Inflammatory macrophage treated with lipopolysaccharide for 1 hour (primary cell): ENCODE measurements around the gene ZNF853.

ENCODE experiments used
- DNase-seq, 2 donors: peaks; one replicate each; pipeline ENCODE4 v3.0.0-alpha.2; 2020 to 2022

The ZNF853 gene

DNA sequence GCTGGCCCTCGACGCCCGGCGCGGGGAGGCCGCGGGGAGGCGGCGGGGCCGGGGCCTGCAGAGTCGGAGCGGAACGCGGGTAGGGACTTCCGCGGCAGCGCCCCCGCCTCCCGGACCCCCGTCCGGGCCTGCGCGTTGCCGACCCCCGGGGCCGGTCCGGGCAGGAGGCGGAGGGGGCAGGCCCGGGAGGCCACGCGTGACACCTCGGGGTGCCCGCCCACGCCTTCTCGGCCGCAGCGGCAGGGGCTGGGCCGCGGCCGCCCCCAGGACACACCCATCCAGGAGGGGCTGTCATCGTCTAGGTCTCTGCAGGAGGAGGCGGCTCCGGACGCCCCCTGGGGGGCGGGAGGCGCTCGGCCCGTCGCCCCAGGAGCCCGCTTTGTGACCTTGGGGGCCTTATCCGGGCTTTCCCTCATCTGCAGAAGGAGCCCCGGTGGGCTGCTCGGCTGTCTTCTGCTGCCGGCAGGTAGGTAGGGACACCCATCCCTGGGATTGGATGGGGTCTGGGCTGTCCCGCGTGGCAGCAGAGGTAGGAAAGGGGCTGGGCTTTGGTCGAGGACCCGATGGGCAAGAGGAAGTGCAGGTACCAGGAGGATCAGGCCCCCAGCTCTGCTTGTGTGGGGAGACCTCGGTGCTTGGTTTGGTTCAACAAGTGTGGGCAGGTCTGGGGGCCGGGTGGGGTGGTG, 22.3 kb downstream of the ZNF853 start:
- DNase-seq: peak; percentile 41 to 75

DNA sequence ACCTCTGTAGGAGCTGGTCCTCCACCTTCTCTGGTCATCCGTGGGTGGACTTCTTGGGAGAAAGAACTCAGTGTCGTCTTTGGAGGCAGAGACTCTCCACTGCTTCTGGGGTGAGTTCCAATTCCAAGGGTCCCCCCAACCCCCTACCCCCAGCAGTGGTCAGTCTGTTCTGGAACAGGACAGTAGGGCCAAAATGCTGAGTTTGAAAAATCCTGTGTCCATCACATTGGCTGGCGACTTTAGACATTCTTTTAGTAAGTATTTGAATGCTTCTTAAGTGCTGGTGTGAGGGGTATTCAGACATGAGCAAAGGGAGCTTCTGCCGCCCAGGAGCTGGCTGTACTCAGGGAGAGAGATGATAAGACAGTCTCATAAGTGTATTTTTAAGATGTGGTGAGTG, 23.6 kb downstream of the ZNF853 start:
- no peak for DNase-seq

DNA sequence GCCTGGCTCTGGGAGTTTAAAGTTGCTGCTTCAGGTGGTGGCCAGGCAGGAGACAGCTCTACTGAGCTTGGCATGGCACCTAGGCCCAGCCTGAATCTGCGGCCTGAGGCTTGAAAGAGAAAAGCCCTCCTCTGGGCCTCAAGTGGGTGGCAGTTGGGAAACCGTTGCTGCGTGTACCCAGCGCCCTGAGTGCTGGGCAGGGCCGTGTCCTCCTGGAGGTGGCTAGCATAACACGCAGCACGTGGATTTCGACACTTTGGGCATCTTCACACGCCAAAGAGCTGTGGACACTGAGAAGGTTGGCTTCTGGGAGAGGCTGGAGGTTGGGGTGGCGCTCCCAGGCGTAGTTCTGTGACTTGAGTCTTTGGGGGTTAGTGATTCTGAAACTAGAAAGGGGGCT, 24.2 kb downstream of the ZNF853 start:
- no peak for DNase-seq

DNA sequence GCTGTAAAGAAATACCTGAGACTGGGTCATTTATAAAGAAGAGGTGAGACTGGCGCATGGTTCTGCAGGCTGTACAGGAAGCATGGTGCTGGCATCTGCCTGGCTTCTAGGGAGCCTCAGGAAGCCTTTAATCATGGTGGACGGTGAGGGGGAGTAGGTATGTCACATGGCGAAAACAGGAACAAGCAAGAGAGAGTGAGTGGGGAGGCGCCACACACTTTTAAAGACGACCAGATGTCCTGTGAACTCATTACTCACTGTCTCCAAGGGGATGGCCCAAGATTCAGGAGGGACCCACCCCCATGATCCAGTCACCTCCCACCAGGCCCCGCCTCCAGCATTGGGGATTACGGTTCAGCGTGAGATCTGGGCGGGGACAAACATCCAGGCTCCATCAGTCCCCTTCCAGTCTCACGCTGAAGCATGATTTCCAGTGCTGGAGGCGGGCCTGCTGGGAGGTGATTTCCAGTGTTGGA, 24.9 kb downstream of the ZNF853 start:
- peak; percentile 65 to 84 for DNase-seq

DNA sequence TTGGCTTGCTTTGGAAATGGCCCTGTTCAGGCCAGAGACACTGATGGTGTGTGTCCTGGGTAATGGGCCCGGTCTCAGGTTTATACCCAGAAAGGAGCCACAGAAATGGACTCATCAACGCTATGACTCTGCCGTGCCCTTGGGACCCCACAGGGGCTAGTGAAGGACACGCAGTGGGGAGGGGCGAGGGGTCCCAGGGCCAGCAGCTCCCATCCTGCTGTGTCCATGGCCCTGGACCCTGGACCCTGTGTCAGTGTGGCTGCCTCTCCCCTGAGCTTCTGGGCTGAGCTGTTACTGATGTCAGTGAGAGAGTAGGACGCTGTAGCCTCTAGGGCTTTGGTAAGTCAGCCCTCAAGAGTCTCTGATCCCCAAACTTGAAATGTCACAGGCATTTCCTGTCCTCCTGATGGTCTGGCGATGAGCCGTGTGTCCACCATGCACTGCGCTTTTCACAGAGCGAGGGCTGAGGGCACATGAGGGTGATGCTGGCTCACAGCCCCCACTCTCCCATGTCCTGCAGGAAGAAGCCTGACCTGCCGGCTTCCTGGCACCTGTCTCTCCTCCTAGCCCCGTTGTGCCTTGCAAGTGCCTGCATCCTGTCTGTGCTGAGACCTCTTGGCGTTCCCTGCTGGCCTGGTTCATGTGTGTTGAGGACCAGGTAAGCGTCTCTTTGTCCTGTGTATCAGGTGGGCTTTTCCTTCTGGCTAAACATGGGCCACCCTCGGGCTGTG, 26.1 kb downstream of the ZNF853 start:
- DNase-seq: no peak

DNA sequence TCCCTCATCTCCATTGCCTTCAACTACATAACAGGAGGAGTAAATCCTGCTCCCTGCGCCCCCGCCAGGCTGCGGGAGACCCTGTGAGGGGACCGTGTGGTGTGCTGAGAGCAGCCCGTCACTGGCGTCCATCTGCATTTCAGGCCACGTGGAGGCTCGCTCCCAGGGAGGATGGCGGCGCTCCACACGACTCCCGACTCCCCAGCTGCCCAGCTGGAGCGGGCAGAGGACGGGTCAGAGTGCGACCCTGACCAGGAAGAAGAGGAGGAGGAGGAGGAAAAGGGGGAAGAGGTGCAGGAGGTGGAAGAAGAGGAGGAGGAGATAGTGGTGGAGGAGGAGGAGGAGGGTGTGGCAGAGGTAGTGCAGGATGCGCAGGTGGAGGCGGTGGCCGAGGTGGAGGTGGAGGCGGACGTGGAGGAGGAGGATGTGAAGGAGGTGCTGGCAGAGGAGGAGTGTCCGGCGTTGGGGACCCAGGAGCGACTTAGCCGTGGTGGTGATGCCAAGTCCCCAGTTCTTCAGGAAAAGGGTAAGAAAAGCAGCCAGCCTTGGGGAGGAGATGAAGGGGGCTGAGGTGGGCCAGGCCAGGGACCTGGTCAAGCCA, 26.9 kb downstream of the ZNF853 start:
- no peak for DNase-seq

DNA sequence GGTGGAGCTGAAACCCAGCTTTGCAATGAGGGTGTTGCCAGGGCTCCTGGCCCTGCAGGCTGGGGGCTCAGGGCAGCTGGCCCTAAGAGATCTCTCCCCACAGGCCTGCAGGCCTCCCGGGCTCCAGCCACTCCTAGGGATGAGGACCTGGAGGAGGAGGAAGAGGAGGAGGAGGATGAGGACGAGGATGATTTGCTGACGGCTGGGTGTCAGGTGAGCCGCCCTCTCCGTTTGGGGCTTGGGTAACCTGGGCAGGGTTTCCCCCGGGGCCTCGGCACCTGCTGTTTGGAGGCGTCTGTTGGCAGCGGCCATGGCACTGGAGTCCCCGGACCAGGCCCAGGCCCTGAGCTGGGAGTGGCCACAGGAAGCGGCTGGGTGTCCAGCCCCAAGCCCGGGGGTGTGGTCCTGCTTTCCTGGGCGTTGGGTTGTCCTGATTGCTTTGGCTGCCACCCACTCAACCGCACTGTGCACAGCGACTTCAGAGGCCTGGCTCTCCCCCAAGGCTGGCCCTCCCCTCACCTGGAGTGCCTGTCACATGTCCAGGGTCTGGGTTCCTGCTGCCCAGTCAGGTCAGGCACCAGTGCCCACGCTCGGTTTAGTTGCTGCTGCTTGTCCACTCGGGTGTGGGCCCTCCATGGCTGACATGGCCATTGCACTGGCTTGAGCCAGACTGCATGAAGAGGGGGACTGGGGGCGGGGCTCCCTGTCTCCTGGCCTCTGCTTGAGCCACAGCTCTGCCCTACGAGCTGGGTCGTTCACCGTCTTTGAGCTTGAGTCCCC, 27.6 kb downstream of the ZNF853 start:
- no peak for DNase-seq

DNA sequence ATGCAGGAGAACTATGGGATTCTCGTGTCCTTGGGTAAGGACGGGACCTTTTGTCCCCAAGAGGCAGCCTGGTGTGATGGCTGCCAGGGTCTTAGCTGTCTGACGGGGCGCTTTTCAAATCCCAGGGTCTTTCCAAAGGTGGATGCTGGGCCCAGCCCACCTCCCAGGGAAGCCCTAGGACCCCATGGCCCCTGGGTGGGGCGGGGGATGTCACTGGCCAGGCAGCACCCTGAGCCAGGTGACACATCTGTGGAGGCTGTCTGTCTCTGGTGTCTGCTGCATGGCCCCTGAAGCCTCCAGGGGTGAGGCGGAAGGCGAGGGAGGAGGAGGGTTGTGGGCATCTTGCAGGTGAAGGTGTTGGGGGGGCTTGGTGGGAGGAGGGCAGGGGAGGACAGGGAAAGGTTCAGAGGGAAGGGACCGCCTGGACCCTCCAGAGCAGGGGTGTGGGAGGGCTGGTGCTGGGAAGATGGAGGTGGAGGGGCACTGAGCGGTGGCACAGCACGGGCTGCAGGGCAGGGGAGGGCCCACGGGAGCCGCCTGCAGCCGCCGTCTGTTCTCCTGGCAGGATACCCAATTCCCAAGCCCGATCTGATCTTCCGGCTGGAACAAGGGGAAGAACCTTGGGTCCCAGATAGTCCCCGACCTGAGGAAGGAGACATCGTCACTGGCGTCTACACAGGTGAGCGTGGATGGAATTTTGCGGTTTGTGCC, 28.7 kb downstream of the ZNF853 start:
- no peak for DNase-seq

DNA sequence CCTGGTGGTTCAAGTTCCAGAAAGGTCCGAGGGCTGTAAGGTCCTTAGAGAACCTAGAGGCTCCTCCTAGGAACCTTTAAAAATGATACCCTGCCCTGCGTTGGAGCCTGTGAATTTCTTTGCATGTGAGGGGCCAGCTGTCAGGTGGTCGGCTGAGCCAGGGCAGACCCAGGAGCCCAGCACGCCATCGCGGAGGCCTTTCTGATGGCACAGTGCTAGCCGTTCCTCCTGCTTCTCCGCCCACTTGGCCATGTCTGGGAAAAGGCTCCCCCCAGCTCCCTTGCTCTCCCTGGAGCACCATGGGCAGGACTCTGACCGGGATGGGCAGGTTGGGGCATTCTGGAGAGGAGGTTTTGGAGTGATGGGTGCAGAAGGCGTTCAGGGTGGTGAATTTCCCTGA, 29.3 kb downstream of the ZNF853 start:
- DNase-seq: no peak

DNA sequence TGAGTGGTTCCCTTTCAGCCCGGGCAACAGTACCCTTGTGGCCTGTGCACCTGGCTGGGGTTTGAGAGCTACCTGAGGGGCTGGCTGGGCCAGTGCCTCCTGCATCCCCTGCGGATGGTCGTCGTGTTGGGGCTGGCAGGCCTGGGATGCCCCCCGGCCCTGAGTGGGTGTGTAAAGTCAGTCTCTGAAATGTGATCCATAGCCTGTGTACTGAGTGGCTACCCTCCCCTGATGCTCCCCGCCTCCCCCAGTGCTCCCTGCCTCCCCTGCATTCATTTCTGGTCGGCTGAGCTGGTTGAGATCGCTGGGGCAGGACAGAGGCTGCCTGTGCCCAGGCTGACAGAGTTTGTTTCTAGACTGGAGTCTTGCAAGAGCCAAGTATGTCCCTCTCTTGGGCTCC, 31.1 kb downstream of the ZNF853 start:
- no peak for DNase-seq

DNA sequence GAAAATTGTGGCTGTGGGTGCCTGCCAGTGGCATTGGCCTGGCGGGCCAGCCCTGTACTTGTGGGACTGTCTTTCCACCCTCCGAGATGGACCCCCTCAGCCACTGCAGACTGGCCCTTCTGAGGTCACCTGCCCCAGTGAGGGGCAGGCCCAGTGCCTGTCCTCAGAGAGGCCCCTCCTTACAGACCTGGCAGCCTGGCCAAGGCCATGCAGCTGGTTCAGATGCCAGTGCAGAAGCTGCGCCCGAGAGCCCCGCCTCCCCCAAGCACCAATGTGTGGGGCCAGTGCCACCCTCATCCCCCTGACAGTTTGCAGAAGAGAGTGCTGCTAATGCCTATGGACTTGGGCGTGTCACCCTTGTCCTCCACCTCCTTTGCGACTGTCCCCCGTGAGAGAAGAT, 31.7 kb downstream of the ZNF853 start:
- no peak for DNase-seq

DNA sequence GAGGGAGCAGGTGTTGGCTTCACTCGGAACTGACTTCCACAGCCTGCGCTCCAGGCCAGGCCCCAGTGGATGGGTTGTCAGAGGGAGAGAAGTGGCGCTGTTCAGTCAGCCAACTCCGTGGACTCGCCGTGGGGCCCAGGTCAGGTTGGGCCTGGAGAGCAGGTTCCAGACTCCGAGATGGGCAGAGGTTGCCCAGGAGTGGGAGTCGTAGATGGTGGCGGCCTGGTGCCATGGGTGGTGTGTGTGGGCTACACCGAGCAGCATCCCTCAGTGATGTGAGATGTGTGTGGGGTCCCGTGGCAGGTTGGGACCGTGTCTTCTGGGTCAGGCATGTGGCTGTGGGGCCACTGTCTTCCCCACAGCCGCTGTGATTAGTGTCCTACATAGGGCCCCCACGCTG, 32.1 kb downstream of the ZNF853 start:
- no peak for DNase-seq

DNA sequence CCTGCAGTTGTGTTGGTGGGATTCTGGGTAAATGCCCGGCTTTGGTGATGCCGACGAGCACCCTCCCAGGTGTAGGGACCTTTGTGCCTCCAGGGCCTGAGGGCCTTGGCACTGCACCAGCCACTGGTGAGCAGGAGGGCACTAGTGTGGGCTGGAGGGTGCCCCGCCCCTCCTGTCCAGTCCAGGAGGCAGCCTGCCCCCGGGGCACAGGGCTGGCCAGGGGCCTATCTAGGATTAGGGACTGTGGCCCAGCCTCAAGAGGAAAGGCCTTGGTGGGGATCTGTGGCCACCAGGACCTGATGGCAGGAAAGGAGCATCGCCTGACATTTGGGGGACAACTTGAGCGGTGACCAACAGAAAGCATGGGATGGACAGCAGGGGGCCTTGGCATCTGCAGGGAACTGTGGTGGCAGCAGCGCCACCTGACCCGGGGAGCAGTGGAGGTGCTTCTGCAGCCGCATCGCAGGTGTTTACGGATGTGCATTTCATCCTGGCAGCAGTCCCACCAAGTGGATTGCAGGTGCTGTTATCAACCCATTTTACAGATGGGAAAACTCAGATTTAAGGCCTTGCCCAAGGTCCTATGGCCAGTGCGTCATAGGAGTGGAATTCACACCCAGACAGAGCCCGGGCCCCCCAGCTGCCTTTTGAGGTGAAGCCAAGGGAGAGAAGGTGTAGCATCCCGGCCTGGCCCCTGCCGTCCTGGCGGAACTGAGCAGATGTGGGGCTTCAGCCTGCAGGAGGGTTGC, 32.8 kb downstream of the ZNF853 start:
- DNase-seq: no peak

DNA sequence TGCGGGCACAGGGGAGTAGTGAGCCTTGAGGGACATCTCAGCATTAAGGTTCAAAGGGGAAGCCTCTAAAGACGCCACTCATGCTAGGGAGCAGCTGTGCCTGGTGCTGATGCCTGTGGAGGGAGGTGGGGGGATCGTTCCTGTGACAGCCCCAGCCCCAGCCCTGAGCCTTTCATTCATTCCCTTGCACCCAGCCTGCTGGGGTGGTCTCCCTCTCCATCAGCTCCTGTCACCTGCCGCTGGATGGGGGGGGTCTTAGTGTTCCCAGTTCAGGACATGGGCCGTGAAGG, 33.4 kb downstream of the ZNF853 start:
- DNase-seq: no peak

DNA sequence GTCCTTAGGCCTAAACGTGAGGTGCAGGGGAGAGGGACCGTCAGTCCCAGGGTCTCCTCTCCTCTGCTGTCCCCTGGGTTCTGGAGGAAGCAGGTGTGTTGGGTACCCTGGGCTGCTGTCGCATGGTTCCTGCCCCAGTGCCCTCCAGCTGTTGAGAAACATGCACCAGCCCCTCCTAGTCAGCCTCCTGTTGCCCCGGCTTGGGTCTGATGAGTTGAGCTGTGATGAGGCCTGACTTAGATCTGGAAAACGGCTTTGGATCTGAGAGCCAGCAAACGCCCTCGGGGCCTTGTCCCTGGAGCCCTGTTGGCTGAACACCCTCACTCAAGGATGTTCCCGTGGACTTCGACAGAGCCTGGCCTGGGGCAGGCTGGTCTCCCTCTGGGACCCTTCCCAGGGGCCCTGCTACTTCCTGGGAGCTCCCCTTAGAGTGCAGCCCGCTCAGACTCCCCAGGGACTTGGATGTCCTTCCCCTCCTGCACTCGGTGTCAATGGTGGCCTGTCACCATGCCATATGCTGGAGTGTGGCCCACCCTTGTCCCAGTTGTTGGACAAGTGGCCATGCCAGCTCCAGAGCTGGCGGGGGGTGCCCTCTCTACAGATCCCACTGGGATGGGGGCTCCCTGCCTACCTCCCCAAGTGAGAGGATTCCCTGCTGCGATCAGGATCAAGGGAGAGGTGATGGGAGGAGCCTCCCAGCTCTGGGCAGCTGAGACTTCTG, 34.0 kb downstream of the ZNF853 start:
- no peak for DNase-seq

DNA sequence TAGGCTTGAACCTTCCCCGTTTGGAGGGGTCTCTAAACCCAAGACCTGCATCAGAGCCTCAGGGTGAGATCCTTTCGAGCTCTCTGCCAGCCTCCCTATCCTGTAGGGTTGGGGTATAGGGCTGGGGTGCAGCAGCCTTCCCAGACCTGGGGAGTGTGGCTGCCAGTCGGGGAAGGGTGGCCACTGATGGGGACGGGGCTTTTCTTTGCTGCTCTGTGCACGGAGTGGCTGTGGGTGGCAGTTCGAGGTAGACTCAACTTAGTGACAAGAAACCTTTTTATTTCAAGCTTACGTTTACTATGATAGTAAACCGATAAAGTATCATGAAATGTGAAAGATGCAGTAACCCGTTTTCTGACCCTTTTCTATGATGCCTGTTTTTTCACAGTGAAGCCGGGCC, 34.7 kb downstream of the ZNF853 start:
- DNase-seq: no peak

DNA sequence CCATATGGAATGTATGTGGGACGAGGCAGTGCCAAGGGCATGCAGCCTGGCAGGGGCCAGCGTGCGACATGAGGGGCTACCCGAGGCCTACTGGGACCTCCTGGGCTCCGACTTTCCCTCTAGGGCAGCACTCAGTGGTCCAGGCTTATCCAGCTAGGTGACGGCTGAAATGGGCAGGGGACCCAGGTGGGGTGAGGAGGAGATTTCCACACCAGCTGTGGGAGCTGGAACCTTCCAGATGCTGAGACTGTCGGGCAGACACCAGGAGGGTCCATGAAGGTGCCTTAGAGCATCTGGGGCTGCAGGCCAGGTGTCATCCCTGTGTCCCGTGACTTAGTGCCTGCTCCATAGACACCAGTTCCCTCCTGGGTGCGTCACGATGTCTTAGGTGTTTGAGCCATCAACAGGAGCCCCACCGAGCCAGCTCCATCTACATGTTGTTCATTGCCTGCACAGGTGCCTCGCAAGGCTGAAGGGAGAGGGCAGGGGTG, 35.2 kb downstream of the ZNF853 start:
- DNase-seq: no peak

DNA sequence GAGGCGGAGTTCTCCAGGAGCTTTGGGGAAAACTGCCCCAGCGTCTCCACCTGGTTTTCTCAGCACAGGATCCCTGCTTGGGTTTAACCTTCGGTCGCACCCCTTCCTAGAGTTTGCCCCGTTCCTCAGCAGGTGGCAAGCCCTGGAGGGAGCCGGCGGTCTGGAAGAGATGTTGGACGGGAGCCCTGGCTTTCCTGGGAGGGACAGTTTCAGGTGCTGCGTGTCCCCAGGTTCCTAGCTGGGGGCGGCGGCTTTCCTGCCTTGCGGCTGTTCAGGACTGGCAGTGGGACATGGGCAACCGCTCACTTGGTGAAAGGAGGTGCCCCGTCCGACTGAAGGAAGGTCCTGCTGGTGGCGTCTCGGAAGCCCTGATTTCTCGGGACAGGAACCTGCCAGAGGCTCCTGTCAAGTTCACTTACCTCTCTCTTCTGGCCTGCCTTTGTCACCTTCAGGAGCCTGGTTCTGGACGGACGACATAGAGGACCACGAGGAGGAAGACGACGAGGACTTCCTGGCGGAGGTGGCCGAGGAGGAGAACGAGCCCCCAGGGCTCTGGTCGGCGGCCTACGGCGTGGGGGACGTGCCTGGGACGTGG, 36.5 kb downstream of the ZNF853 start:
- DNase-seq: no peak

DNA sequence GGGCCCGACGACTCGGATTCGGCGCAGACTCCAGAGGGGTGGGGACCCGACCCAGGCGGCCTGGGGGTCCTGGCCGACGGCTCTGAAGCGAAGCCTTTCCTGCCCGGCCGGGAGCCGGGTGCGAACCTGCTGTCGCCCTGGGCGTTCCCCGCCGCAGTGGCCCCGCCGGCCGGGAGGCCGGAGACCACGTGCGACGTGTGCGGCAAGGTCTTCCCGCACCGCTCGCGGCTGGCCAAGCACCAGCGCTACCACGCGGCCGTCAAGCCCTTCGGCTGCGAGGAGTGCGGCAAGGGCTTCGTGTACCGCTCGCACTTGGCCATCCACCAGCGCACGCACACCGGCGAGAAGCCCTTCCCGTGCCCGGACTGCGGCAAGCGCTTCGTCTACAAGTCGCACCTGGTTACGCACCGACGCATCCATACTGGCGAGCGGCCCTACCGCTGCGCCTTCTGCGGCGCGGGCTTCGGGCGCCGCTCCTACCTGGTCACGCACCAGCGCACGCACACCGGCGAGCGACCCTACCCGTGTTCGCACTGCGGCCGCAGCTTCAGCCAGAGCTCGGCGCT, 37.1 kb downstream of the ZNF853 start:
- DNase-seq: no peak
